Naive thymus-derived CD8-positive, alpha-beta T cell (primary cell): ENCODE measurements around the gene PHF24. TPM values are rescaled to one million over a fixed set of nuclear protein-coding genes. Genes with fewer than 3 reads are reported as not detected.

Experiments used
- polyA plus RNA-seq, 3 donors: library from polyadenylated mRNA; unstranded; fragments of 300-500 nt; fragmentation: Illumina TruSeq; gene quantifications; one replicate each; pipeline ENCODE4 v1.2.3, GENCODE V29; 2021
- total RNA-seq, 8 experiments: library from RNA in 2 of 8; stranded (reverse) in 2 of 8; gene quantifications; one replicate each; pipeline ENCODE4 v1.2.3 and lab custom pipeline; 2021 to 2026

Gene PHF24
- total and polyA plus RNA-seq, 5 experiments from 2014 or later: not detected

Other genes with a start within 250 kb of the PHF24 start
- not detected for gene CCL21, start 248.1 kb upstream of the PHF24 start, total RNA-seq
- gene CCL21, start 248.1 kb upstream of the PHF24 start, polyA plus RNA-seq: not detected
- gene DNAJB5, start 31.5 kb downstream of the PHF24 start, total RNA-seq: 1 to 10 TPM; 1.9 to 2.0 TPM
- gene DNAJB5, start 31.5 kb downstream of the PHF24 start, polyA plus RNA-seq: 1 to 10 TPM in 2 of 3 donors, under 1 TPM in 1; 0.47 to 2.0 (median 1.8) TPM
- gene VCP, start 114.3 kb downstream of the PHF24 start, total RNA-seq: 100 to 1,000 TPM; 172 to 177 TPM
- gene VCP, start 114.3 kb downstream of the PHF24 start, polyA plus RNA-seq: 100 to 1,000 TPM; 136 to 152 (median 142) TPM
- 10 to 100 TPM; 23.6 to 27.9 TPM for gene FANCG, start 121.7 kb downstream of the PHF24 start, total RNA-seq
- 1 to 10 TPM; 4.4 to 9.3 (median 5.9) TPM for gene FANCG, start 121.7 kb downstream of the PHF24 start, polyA plus RNA-seq
- gene PIGO, start 138.3 kb downstream of the PHF24 start, total RNA-seq: 10 to 100 TPM; 32.6 to 36.1 TPM
- 10 to 100 TPM; 23.0 to 26.2 (median 23.3) TPM for gene PIGO, start 138.3 kb downstream of the PHF24 start, polyA plus RNA-seq
- gene STOML2, start 144.8 kb downstream of the PHF24 start, total RNA-seq: 10 to 100 TPM; 47.3 to 53.0 TPM
- 10 to 100 TPM; 86.7 to 93.9 (median 88.9) TPM for gene STOML2, start 144.8 kb downstream of the PHF24 start, polyA plus RNA-seq
- 1 to 10 TPM; 5.4 to 5.7 TPM for gene ATOSB, start 157.6 kb downstream of the PHF24 start, total RNA-seq
- 1 to 10 TPM; 1.6 to 2.9 (median 2.6) TPM for gene ATOSB, start 157.6 kb downstream of the PHF24 start, polyA plus RNA-seq
- 1 to 10 TPM in 1 of 2 experiments, under 1 TPM in 1; 0.94 to 1.4 TPM for gene UNC13B, start 203.7 kb downstream of the PHF24 start, total RNA-seq
- under 1 TPM in 2 of 3 donors, not detected in 1; 0.39 to 0.60 TPM for gene UNC13B, start 203.7 kb downstream of the PHF24 start, polyA plus RNA-seq